Neuronal stem cell (in vitro differentiated cells): ENCODE data around the gene CPPED1.

Experiments used
- DNase-seq: peaks from one replicate; pipeline ENCODE4 v3.0.0-alpha.2; 2013; ENCODE audit warnings: low spot score
- H2AFZ ChIP-seq: one replicate; pipeline ENCODE4 v1.6.1; 2013; ENCODE audit warnings: mild to moderate bottlenecking, low read length, inconsistent platforms
- H2AK5ac ChIP-seq: 2 replicates; pipeline ENCODE4 v1.6.1; 2013; ENCODE audit warnings: low read depth, mild to moderate bottlenecking, inconsistent platforms, low read length, moderate library complexity, mixed read lengths
- H2BK120ac ChIP-seq: 2 replicates; pipeline ENCODE4 v1.6.1; 2013; ENCODE audit warnings: low read depth, mild to moderate bottlenecking, inconsistent platforms, low read length, moderate library complexity, mixed read lengths
- H2BK12ac ChIP-seq: one replicate; pipeline ENCODE4 v1.6.1; 2013; ENCODE audit warnings: low read length, inconsistent platforms
- H2BK15ac ChIP-seq: 2 replicates; pipeline ENCODE4 v1.6.1; 2013; ENCODE audit warnings: mild to moderate bottlenecking, low read length, inconsistent platforms, mixed read lengths
- H2BK5ac ChIP-seq: one replicate; pipeline ENCODE4 v1.6.1; 2013; ENCODE audit warnings: inconsistent platforms, mild to moderate bottlenecking, low read length, moderate library complexity
- H3K14ac ChIP-seq: one replicate; pipeline ENCODE4 v1.6.1; 2013; ENCODE audit warnings: low read length, inconsistent platforms
- H3K18ac ChIP-seq: 2 replicates; pipeline ENCODE4 v1.6.1; 2013; ENCODE audit warnings: low read length, inconsistent platforms
- H3K23ac ChIP-seq: 2 replicates; pipeline ENCODE4 v1.6.1; 2013; ENCODE audit warnings: low read depth, mild to moderate bottlenecking, mixed read lengths, low read length, inconsistent platforms; ENCODE audit not compliant: poor library complexity
- H3K27ac ChIP-seq: replicated peaks from 3 replicates; pipeline ENCODE4 v1.5.1; 2013; ENCODE audit warnings: low read length, inconsistent platforms
- H3K27me3 ChIP-seq, 3 experiments: 2 replicates each; pipeline ENCODE4 v1.6.1; 2013; ENCODE audit warnings: low read length in 3 of 3, mild to moderate bottlenecking in 2 of 3, inconsistent platforms in 1 of 3, low read depth in 1 of 3, mixed read lengths in 1 of 3, moderate library complexity in 1 of 3; ENCODE audit not compliant: control insufficient read depth in 3 of 3, insufficient read depth in 3 of 3
- H3K36me3 ChIP-seq, 2 donors: replicated peaks in 1 of 2; 2 replicates each; pipeline ENCODE4 v1.6.1; 2013; ENCODE audit warnings: low read length in 2 of 2; ENCODE audit not compliant: control insufficient read depth in 2 of 2, insufficient read depth in 2 of 2
- H3K4ac ChIP-seq: 2 replicates; pipeline ENCODE4 v1.6.1; 2013; ENCODE audit warnings: inconsistent platforms, mild to moderate bottlenecking, low read length, moderate library complexity
- H3K4me1 ChIP-seq, 2 donors: 1 replicate in 1 of 2; 2 replicates in 1 of 2; pipeline ENCODE4 v1.6.1; 2013; ENCODE audit warnings: low read length in 2 of 2, low read depth in 1 of 2; ENCODE audit not compliant: control insufficient read depth in 2 of 2, insufficient read depth in 1 of 2
- H3K4me2 ChIP-seq: one replicate; pipeline ENCODE4 v1.6.1; 2013; ENCODE audit warnings: mild to moderate bottlenecking, low read length, inconsistent platforms; ENCODE audit not compliant: insufficient read depth, poor library complexity, severe bottlenecking
- H3K4me3 ChIP-seq, 2 donors: 2 replicates each; pipeline ENCODE4 v1.5.1; 2013; ENCODE audit warnings: low read length in 2 of 2, mild to moderate bottlenecking in 2 of 2, inconsistent platforms in 1 of 2, moderate library complexity in 1 of 2
- H3K79me1 ChIP-seq: one replicate; pipeline ENCODE4 v1.6.1; 2013; ENCODE audit warnings: low read depth, mild to moderate bottlenecking, inconsistent platforms, low read length, moderate library complexity
- H3K9ac ChIP-seq: one replicate; pipeline ENCODE4 v1.6.1; 2013; ENCODE audit warnings: mild to moderate bottlenecking, low read depth, low read length, inconsistent platforms; ENCODE audit not compliant: poor library complexity
- H3K9me3 ChIP-seq, 2 donors: replicated peaks in 1 of 2; 2 replicates each; pipeline versions ENCODE3 to v1.6.1; 2013; ENCODE audit warnings: low read length in 2 of 2, mild to moderate bottlenecking in 2 of 2, inconsistent platforms in 1 of 2, low read depth in 1 of 2, mixed read lengths in 1 of 2, moderate library complexity in 1 of 2; ENCODE audit not compliant: control insufficient read depth in 2 of 2, insufficient read depth in 1 of 2
- H4K8ac ChIP-seq: one replicate; pipeline ENCODE4 v1.6.1; 2013; ENCODE audit warnings: low read depth, mild to moderate bottlenecking, inconsistent platforms, low read length, moderate library complexity
- H4K91ac ChIP-seq: one replicate; pipeline ENCODE4 v1.6.1; 2013; ENCODE audit warnings: low read length, low read depth, mild to moderate bottlenecking, inconsistent platforms; ENCODE audit not compliant: poor library complexity
- WGBS, 2 donors: extraction: QIAGEN DNeasy Blood & Tissue Kit; methylation state at CpG; one replicate each; pipeline ENCODE4 v1.1.7; 2013; ENCODE audit warnings: missing lambda C conversion rate in 2 of 2, mixed read lengths in 1 of 2; ENCODE audit not compliant: insufficient read length in 2 of 2, insufficient replicate concordance in 1 of 2; ENCODE audit errors: extremely low coverage in 2 of 2; 5-methylcytosine and 5-hydroxymethylcytosine counted together

CPPED1 gene

DNA sequence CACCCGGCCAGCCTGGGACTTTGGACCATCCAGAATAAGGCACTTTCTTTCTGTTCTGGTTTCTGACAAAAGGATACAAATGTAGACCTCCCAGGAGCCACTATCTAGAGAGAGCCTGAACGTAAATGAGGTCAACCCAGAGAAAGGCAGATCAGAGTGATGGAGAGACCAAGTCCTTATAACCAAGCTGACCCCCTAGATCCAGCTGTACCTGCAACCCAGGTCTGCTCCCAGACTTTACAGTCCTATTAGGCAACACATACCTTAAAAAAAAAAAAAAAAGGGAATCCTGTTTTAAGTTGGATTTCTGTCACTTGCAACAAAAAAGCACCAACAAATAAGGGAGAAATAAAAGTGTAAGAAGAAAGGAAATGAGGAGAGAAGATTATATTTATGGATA is 23.2 kb downstream of the CPPED1 start:
- Histone ChIP-seq H2BK15ac (no peak overlapping the region), H2AFZ (no peak overlapping the region), H3K36me3 (peaks cover 0 to 1% of the 10 kb centered on the region in 2 donors), H3K4me1 (no peaks in the 10 kb centered on the region), H3K23ac (no peak overlapping the region), H2BK12ac (no peak overlapping the region), H3K79me1 (no peaks in the 10 kb centered on the region), H3K27ac (no peak overlapping the region), H3K9me3 (no peaks in the 10 kb centered on the region), H3K4ac (no peak overlapping the region), H4K8ac (no peak overlapping the region), H3K4me2 (no peak overlapping the region), H2AK5ac (no peak overlapping the region), H3K4me3 (no peak overlapping the region), H3K14ac (no peak overlapping the region), H4K91ac (no peak overlapping the region), H2BK120ac (no peak overlapping the region), H2BK5ac (no peak overlapping the region), H3K9ac (no peak overlapping the region), H3K27me3 (no peaks in the 10 kb centered on the region), H3K18ac (no peak overlapping the region)
- WGBS, 2 donors: no CpG with 5 or more reads among the region's 2 CpGs
- DNase-seq: no peak

DNA sequence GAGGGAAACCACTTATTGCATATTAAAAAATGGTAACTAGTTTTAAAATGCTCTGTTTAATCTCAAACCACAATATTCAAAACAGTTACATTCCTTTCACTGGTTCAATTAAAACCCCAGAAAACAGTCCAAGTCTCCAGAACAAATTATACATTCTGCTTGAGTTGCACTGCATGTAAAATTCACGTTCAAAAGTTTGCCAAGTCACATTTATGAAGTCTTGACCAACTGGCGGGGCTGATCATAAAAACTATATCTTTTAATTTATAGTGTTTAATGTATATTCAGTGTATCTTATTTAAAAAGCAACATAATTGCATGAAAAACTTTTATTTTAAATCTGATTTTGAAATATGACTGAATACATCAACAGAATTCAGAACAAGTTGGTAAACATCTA is 25.0 kb downstream of the CPPED1 start:
- Histone ChIP-seq H2BK120ac (no peak overlapping the region), H3K18ac (no peak overlapping the region), H4K91ac (no peak overlapping the region), H3K4me3 (no peak overlapping the region), H3K4me2 (no peak overlapping the region), H3K14ac (no peak overlapping the region), H3K9me3 (no peaks in the 10 kb centered on the region), H3K23ac (no peak overlapping the region), H3K4me1 (no peaks in the 10 kb centered on the region), H3K79me1 (no peaks in the 10 kb centered on the region), H2AFZ (no peak overlapping the region), H2BK5ac (no peak overlapping the region), H3K27me3 (no peaks in the 10 kb centered on the region), H3K36me3 (peaks cover 0 to 1% of the 10 kb centered on the region in 2 donors), H3K9ac (no peak overlapping the region), H4K8ac (no peak overlapping the region), H2BK12ac (no peak overlapping the region), H2AK5ac (no peak overlapping the region), H2BK15ac (no peak overlapping the region), H3K27ac (no peak overlapping the region), H3K4ac (no peak overlapping the region)
- no CpG with 5 or more reads among the region's 2 CpGs for WGBS, 2 donors
- DNase-seq: no peak

DNA sequence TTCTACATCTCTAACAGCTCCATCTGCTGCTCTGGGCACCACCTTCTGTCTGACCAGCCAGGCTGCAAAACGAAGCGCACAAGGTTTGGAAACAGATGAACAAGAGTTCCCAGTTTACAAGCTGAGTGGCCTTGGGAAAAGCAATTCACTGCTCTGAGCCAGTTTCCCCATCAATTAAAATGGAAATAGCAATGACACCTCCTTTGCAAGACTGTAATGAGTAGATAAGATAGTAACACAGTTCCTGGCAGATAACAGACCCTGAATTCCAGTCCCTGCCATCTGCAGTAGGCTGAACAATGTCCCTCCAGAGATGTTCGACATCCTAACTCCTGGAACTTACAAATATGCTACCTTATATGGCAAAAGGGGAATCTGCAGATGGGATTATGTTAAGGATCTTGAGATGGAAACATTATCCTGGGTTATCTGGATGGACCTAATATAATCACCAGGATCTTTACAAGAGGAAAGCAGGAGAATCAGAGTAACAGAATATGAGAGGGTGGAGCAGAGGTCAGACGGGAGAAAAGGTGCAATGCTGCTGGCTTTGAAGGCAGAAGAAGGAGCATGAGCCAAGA is 27.9 kb downstream of the CPPED1 start:
- Histone ChIP-seq H3K4ac (no peak overlapping the region), H3K4me1 (peaks cover 0 to 3% of the 10 kb centered on the region in 2 donors), H4K8ac (no peak overlapping the region), H2AK5ac (no peak overlapping the region), H3K18ac (no peak overlapping the region), H2BK15ac (no peak overlapping the region), H3K27ac (no peak overlapping the region), H3K4me2 (no peak overlapping the region), H3K36me3 (peaks cover 0 to 1% of the 10 kb centered on the region in 2 donors), H2BK120ac (no peak overlapping the region), H2BK12ac (no peak overlapping the region), H3K27me3 (no peaks in the 10 kb centered on the region), H3K23ac (no peak overlapping the region), H3K9ac (no peak overlapping the region), H4K91ac (no peak overlapping the region), H3K14ac (no peak overlapping the region), H3K79me1 (peaks cover 2% of the 10 kb centered on the region), H3K9me3 (no peaks in the 10 kb centered on the region), H2BK5ac (no peak overlapping the region), H2AFZ (no peak overlapping the region), H3K4me3 (no peak overlapping the region)
- no peak for DNase-seq
- no CpG with 5 or more reads among the region's 4 CpGs for WGBS, 2 donors

DNA sequence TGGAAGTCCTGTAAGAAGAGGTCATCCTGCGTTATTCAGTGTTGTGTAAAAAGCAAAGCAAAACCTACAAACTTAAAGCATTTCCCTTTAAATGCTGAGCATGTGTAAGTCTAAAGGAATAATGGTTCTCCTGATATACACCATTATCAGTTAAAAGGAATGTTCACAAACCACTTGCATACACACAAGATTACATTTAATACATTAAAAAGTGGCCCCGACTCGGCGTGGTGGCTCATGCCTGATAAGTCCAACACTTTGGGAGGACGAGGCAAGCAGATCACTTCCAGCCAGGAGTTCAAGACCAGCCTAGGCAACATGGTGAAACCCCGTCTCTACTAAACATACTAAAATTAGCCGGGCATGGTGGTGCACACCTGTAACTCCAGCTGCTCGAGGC is 30.5 kb downstream of the CPPED1 start:
- no peaks in the 10 kb centered on the region for H3K9me3 ChIP-seq
- H3K27ac ChIP-seq: no peak overlapping the region
- H3K36me3 ChIP-seq: no peaks in the 10 kb centered on the region
- no peak overlapping the region for H2AK5ac ChIP-seq
- no peak overlapping the region for H3K4me3 ChIP-seq
- peaks cover 0 to 3% of the 10 kb centered on the region in 2 donors for H3K4me1 ChIP-seq
- no peak overlapping the region for H3K18ac ChIP-seq
- no peak overlapping the region for H3K9ac ChIP-seq
- no peak overlapping the region for H2BK120ac ChIP-seq
- H3K14ac ChIP-seq: no peak overlapping the region
- H4K8ac ChIP-seq: no peak overlapping the region
- H4K91ac ChIP-seq: no peak overlapping the region
- no peak overlapping the region for H3K4ac ChIP-seq
- no peaks in the 10 kb centered on the region for H3K27me3 ChIP-seq
- no peak for DNase-seq
- H3K4me2 ChIP-seq: no peak overlapping the region
- no peak overlapping the region for H2AFZ ChIP-seq
- H2BK15ac ChIP-seq: no peak overlapping the region
- H2BK5ac ChIP-seq: no peak overlapping the region
- H3K79me1 ChIP-seq: peaks cover 2% of the 10 kb centered on the region
- H3K23ac ChIP-seq: no peak overlapping the region
- no peak overlapping the region for H2BK12ac ChIP-seq
- WGBS, 2 donors: no CpG with 5 or more reads among the region's 8 CpGs
